HG02973 (cell line): ENCODE results near the gene FAM131B.
A peak's percentile ranks its signal among the peaks of the same experiment; 100 is the strongest.

ENCODE experiments used
- ATAC-seq: cut with Tn5 transposase; IDR thresholded peaks from one replicate; pipeline ENCODE4 v1.9.1; 2021; ENCODE audit warnings: moderate library complexity; ENCODE audit not compliant: unreplicated experiment

Gene FAM131B

DNA sequence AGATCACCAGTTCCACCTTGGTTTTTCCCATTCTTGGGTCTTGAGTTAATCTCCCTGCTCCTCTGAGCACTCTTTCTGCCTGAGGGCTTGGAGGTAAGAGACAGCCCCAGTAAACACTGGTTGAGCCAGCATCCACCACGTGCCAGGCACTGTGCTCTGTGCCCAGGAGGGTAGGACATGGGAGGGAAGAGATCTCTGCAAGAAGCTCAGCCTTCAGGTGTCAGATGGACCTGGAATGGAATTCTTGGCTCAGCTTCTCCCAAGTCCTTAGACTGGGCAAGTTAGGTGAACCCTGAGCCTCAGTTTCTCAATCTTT, 21.1 kb upstream of the FAM131B start:
- no peak for ATAC-seq

GRCh38 chr7:143382791-143383641, 20.5 kb upstream of the FAM131B start:
- no peak for ATAC-seq

DNA sequence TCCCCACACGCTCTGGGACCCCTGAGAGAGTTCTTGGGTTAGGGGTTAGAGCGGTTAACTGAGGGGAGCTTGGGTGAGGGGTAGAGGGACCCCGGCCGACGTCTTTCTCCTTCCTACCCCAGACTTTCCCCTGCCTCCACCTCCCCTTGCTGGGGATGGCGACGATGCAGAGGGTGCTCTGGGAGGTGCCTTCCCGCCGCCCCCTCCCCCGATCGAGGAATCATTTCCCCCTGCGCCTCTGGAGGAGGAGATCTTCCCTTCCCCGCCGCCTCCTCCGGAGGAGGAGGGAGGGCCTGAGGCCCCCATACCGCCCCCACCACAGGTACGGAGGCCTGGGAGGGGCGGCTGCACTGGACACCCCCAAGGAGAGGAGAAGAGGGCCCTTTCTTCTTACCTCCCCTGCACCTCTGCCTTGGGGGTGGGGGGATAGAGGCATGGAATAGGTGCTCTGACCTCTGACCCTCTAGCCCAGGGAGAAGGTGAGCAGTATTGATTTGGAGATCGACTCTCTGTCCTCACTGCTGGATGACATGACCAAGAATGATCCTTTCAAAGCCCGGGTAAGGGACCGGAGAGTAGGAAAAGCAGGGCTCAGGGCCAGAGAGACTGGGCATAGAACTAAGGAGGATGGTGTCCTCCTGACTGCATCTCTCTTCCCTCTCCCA, 19.7 kb upstream of the FAM131B start:
- no peak for ATAC-seq

DNA sequence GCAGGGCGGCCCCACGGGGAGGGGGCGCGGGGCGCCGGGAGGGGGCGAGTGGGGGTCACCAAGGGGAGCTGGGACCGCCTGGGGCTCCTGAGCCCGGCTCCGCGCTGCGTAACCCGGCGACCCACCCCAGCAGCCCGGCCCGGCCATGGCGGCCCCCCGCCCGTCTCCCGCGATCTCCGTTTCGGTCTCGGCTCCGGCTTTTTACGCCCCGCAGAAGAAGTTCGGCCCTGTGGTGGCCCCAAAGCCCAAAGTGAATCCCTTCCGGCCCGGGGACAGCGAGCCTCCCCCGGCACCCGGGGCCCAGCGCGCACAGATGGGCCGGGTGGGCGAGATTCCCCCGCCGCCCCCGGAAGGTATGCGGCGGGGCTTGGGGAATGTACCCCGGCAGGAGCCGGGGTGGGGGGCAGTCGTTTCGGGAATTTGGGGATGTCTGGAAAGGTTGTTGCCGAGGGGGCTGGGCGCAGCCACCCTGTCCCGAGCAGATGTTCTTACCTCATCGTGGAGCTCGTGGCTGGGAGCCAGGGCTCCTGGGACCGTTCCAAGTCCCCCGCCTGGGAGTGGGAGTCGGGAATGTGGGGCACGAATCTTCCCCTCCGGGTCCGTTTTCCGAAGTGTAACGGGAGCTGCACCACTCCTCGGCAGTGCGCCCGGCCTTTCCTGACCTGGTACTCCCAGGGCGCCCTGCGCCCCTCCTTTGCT, 19.1 kb upstream of the FAM131B start:
- peak; percentile 12 for ATAC-seq

DNA sequence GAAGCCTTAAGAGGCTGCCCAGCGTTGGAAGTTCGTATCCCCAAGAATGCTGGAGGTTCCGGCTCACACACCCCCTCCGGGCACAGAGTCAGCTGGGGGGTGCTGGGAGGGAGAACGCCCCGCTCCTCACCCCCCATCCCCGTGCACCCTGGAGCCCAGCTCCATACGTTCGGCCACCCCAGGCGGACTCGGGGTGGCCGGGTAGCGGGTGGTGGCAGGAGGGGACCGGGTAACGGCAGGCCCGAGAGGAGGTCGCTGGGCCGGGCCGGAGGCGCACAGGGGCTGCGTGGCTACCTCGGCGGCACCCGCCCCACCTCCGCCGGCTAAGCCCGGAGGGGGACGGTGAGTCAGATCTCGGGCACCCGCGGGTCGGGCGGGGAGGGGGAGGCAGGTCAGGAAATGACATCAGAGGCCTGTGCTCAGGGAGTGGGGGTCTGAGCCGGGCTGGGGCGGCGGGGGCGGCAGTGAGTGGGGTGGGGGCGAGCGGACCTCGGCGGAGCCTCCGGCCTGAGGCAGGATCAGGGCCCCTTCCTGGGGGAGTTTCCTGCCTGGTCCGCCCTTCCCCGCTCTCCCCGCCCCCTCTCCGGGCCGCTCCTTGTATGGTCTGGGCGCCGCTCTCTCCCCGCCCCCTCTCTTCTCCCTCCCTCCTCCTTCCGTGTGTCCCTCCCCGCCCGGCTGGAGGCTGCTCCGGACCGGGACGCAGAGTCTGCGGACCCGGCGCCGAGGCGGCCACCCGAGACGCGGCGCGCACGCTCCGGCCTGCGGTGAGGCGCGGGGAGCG, 18.3 kb upstream of the FAM131B start, which contains the start of gene ZYX:
Gene ZYX, plus strand, starts transcription at position 700 of the 781 bp plus-strand sequence. CDS start 227 bp downstream, outside the sequence.
- ATAC-seq: peak; percentile 75

DNA sequence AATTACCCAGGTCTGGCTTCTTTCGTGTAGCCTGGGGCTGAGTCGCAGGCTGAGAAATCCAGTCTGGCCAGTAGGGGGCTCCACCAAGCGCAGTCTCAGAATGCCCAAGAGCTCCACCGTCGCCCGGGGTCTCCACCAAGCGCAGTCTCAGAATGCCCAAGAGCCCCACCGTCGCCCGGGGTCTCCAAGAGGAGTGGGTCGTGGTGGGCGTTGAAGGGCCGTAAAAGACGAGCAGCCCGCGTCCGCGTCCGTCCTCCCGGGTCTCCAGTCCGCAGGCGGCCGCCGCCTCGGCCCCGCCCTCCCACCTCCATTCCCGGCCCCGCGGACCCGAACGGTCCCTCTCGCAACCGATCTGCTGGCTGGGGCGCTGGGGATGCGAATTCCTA, 17.7 kb upstream of the FAM131B start:
- ATAC-seq: peak; percentile 48

- no peak for ATAC-seq
These were observed 17.2 kb upstream of the FAM131B start for GRCh38 chr7:143379611-143380259.

DNA sequence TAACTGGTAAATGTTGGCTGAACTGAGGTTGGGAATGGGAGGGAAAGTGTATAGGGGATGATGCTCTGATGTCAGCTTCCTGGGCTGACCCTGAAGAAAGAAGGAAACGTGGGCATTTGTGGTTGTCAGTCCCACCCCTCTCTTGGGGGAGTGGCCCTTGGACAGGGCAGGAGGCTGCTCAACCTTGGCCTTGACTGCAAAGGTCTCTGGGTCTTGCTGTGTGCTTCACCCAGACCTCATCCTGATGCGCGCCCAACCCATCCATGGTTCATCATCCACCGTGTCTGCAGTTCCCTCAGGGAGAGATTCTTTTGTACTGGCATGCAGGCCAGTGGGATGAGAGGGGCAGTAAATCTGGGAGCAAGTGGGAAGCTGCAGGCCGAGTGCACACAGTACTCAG, 13.9 kb upstream of the FAM131B start:
- ATAC-seq: no peak

- no peak for ATAC-seq
These were observed 13.0 kb upstream of the FAM131B start for GRCh38 chr7:143375298-143376034.

DNA sequence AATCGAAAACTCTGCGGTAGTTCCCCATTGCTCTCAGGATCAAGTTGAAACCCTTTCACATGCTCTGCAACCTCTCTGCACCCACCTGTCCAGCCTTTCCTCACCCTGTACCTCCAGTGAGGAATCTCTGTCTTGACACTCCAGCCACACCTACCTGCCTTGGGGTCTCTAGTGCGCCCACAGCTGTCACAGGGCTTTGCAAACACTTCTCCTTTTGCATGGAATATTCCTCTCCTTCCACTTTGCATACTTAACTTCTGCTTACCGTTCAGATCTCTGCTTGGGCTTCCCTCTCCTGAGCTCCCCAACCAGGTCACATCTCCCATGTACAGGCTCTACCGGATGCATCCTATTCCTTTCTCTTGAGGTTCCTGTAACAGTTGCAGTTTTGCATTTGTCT, 12.0 kb upstream of the FAM131B start:
- no peak for ATAC-seq

GRCh38 chr7:143373255-143373794, 10.8 kb upstream of the FAM131B start:
- no peak for ATAC-seq

- no peak for ATAC-seq
These were observed 9.6 kb upstream of the FAM131B start for GRCh38 chr7:143372070-143372469.

GRCh38 chr7:143369678-143370651, 7.5 kb upstream of the FAM131B start:
- ATAC-seq: no peak

DNA sequence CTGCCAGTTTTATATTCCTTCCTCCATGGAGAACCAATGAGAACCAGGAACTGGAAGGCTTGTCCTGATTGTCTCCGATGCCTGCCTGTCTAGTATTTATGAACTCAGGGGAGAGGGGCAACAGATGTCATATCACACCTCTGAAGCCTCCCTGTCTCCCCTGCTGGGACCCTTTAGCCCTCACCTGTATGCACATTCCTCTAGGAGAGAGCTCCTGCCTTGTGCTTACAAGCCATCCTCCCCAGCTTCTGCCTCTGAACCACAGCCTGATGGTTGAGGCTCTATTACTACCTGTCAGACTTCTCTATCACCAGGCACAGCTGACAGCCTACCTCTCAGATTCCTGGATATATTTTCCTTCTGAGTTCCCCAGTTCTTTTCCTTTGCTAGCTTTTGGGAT, 5.9 kb upstream of the FAM131B start:
- no peak for ATAC-seq

DNA sequence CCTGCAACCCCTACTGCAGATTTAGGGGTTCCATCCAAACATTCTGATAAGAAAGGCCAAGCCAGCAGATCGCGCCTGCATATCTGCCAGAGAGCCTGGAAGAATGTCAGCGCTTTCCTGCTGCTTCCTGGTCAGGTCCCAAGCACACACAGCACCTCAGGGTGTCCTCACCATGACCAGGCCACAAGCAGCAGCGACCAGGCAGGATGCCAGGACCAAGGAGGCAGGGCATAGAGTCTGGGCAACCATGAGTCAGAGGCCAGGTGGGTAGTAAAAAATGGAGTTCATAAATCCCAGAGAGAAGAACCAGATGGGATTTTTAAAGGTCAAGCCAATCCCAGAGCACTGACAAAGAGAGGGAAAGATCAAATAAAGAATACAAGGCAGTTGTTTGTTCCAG, 5.5 kb upstream of the FAM131B start:
- ATAC-seq: no peak

DNA sequence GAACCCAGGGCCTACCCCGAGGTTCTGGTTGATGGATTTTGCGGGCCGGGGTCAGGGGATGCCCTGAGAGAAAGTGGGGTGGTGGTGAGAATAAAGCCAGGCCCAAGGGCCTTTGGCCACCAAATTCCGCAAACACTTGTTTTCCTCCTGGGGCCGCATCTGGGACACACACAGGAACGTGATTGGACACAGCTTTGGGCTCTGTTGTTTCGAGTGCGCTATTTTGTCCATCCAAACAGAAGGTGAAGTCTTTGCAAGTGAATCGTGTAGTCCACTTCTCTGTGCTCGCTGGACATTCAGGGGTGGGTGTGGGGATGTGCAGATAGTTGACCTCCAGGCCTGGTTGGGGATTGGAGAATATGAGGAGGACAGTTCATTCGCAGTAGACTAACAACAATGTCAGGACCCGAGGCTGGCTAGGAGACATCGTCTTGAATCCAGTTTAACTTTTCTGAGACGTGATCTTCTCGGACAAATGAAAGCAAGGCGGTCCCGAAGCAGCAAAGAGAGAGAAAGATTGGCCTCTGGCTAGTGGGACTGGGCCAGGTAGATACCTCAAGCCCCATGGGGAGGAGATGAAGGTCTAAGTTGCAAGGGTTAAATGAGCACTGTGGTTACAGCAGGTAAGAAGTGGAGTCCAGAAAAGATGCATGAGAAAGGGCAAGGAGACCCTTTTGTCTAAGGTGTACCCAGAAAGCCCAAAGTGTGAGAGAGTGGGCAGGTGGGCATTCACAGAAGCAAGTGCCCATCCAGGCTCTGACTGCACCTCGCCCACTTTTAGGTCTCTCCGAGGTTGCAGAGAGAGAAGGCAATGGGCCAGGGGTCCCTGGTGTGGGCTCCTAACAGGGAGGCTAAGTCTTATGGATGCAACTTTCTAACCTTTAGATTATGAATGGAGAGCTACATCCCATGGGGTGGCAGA, 764 bp upstream of the FAM131B start:
- no peak for ATAC-seq

- ATAC-seq: no peak
These were observed 872 bp downstream of the FAM131B start for GRCh38 chr7:143361552-143362130.
